DND-41 (cell line): ENCODE results near the gene LFNG.

Experiments used
- CTCF ChIP-seq: IDR thresholded peaks from 2 replicates; pipeline ENCODE4 v1.5.1; 2012; ENCODE audit warnings: borderline replicate concordance, low read length, moderate library complexity, mild to moderate bottlenecking; ENCODE audit not compliant: poor library complexity, severe bottlenecking; ENCODE audit errors: extremely low read depth
- EZH2 ChIP-seq: IDR thresholded peaks from 3 replicates; pipeline ENCODE4 v1.6.1; 2012; ENCODE audit warnings: borderline replicate concordance, low read depth, mild to moderate bottlenecking, moderate library complexity, low read length, inconsistent platforms; ENCODE audit not compliant: severe bottlenecking

GRCh38 chr7:2530071-2530987 is 10.8 kb downstream of the LFNG start:
- TF ChIP-seq CTCF = no peak
- TF ChIP-seq EZH2 = no peak
